WERI-Rb-1 (cell line): ENCODE data around the gene MROH2B.

Experiments
- DNase-seq: peaks from one replicate; pipeline ENCODE4 v3.0.0-alpha.2; 2020
- H3K27ac ChIP-seq: fragments of 250-450 bp; sonication (Bioruptor Pico); 2 replicates; pipeline ENCODE4 v1.5.1; 2020; ENCODE audit warnings: mild to moderate bottlenecking, moderate library complexity
- H3K27me3 ChIP-seq: fragments of 250-450 bp; sonication (Bioruptor Pico); 2 replicates; pipeline ENCODE4 v1.5.1; 2021; ENCODE audit warnings: mild to moderate bottlenecking, low read depth, moderate library complexity; ENCODE audit not compliant: insufficient read depth, severe bottlenecking
- H3K36me3 ChIP-seq: fragments of 250-450 bp; sonication (Bioruptor Pico); 2 replicates; pipeline ENCODE4 v1.5.1; 2020; ENCODE audit warnings: mild to moderate bottlenecking, moderate library complexity
- H3K4me3 ChIP-seq: 2 replicates; pipeline ENCODE4 v1.5.1; 2011; ENCODE audit warnings: low read depth, mild to moderate bottlenecking, control low read depth, low read length
- H3K9me3 ChIP-seq: fragments of 250-450 bp; sonication (Bioruptor Pico); 2 replicates; pipeline ENCODE4 v1.5.1; 2021; ENCODE audit warnings: mild to moderate bottlenecking, moderate library complexity; ENCODE audit not compliant: severe bottlenecking
- CTCF ChIP-seq: IDR thresholded peaks from 2 replicates; pipeline ENCODE4 v1.5.1; 2011; ENCODE audit warnings: low read depth, mild to moderate bottlenecking, control low read depth, inconsistent platforms, low read length

Gene MROH2B

GRCh38 chr5:41102341-41102740, 31.2 kb upstream of the MROH2B start:
- TF ChIP-seq CTCF: no peak

DNA sequence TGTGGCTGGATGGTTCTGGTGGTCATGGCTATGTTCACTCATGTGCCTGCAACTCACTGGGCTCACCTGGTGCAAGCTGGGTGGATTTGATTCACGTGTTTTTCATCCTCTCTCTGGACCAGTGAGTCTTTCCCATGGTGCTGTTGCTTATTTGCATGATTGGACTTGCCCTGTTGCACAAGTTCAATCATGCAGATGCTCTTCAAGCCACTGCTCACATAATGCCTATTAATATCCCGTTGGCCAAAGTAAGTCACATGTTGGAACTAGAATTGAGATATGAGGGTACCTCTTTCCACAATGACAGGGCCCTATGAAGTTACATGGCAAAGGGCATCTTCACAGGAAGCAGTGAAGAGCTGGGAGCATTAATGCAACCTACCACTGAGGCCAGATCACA, 26.5 kb upstream of the MROH2B start:
- H3K27me3 ChIP-seq: no peaks in the 10 kb centered on the region
- H3K4me3 ChIP-seq: no peak overlapping the region
- no peak overlapping the region for H3K27ac ChIP-seq
- DNase-seq: no peak
- no peaks in the 10 kb centered on the region for H3K36me3 ChIP-seq
- TF ChIP-seq CTCF: no peak
- H3K9me3 ChIP-seq: no peaks in the 10 kb centered on the region

More at GRCh38 chr5:41102341-41102740, 31.2 kb upstream of the MROH2B start:
- Histone ChIP-seq H3K4me3 (no peak overlapping the region), H3K27me3 (no peaks in the 10 kb centered on the region), H3K27ac (no peak overlapping the region), H3K36me3 (no peaks in the 10 kb centered on the region), H3K9me3 (no peaks in the 10 kb centered on the region)
- DNase-seq: no peak

GRCh38 chr5:41095324-41096101, 24.4 kb upstream of the MROH2B start:
- Histone ChIP-seq H3K4me3 (no peak overlapping the region), H3K36me3 (no peaks in the 10 kb centered on the region), H3K27ac (no peak overlapping the region), H3K27me3 (no peaks in the 10 kb centered on the region), H3K9me3 (no peaks in the 10 kb centered on the region)
- DNase-seq: no peak
- no peak for TF ChIP-seq CTCF

DNA sequence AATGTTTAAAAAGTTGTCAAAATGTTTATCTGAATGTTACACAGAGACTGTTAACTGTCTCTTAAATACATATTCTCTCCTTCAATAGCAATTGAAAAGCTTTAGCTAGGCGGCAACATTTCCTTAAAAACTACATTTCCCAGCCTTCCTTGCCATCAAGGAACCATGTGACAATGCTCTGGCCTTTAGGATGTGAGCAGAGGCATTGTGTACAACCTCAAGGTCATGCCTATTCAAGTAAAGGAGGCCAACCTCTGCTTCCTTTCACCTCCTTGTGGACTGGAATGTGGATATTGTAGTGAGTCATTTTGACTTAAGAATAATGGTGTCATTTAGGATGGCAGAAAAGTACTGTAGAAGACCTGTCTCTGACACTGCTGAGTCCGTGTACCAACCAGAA, 23.7 kb upstream of the MROH2B start:
- Histone ChIP-seq H3K27ac (no peak overlapping the region), H3K9me3 (no peaks in the 10 kb centered on the region), H3K27me3 (no peaks in the 10 kb centered on the region), H3K36me3 (no peaks in the 10 kb centered on the region), H3K4me3 (no peak overlapping the region)
- TF ChIP-seq CTCF: no peak
- DNase-seq: no peak

- no peak for DNase-seq
- Histone ChIP-seq H3K9me3 (no peaks in the 10 kb centered on the region), H3K27me3 (no peaks in the 10 kb centered on the region), H3K4me3 (no peak overlapping the region), H3K27ac (no peak overlapping the region), H3K36me3 (no peaks in the 10 kb centered on the region)
- no peak for TF ChIP-seq CTCF
Measured at GRCh38 chr5:41093803-41094202, 22.7 kb upstream of the MROH2B start.

GRCh38 chr5:41087461-41087860, 16.3 kb upstream of the MROH2B start:
- no peaks in the 10 kb centered on the region for H3K9me3 ChIP-seq
- H3K27ac ChIP-seq: no peak overlapping the region
- TF ChIP-seq CTCF: no peak
- no peaks in the 10 kb centered on the region for H3K27me3 ChIP-seq
- no peaks in the 10 kb centered on the region for H3K36me3 ChIP-seq
- DNase-seq: no peak
- H3K4me3 ChIP-seq: no peak overlapping the region
